ENCODE measurements around the gene LPP. TPM values are rescaled to one million over a fixed set of nuclear protein-coding genes. Genes with fewer than 3 reads are reported as not detected.

The LPP gene
- total and polyA plus RNA-seq, 4 donors: 7.2 to 50.3 (median 26.4) TPM

GRCh38 chr3:188822004-188822403 is 668.0 kb downstream of the LPP start:
- Histone ChIP-seq H3K27me3 (ENCODE audit: control insufficient read depth, insufficient read depth, low read length) (no peaks in the 10 kb centered on the region), H3K4me1 (ENCODE audit: control insufficient read depth, insufficient read depth, low read length) (no peaks in the 10 kb centered on the region), H3K4me3 (ENCODE audit: low read depth, low read length) (no peak overlapping the region), H3K36me3 (ENCODE audit: control insufficient read depth, insufficient read depth, low read length) (no peaks in the 10 kb centered on the region), H3K27ac (ENCODE audit: low read depth, low read length) (no peak overlapping the region), H3K9me3 (ENCODE audit: control insufficient read depth, insufficient read depth, low read length) (no peaks in the 10 kb centered on the region)
- DNase-seq (ENCODE audit: low read depth in 4 of 6, low spot score in 6 of 6): no peak
- 93% methylated on average over 3 of the region's 4 CpGs for WGBS (ENCODE audit: insufficient coverage)

GRCh38 chr3:188822411-188822810 is 668.5 kb downstream of the LPP start:
- no peaks in the 10 kb centered on the region for H3K36me3 ChIP-seq (ENCODE audit: control insufficient read depth, insufficient read depth, low read length)
- no peaks in the 10 kb centered on the region for H3K4me1 ChIP-seq (ENCODE audit: control insufficient read depth, insufficient read depth, low read length)
- DNase-seq (ENCODE audit: low read depth in 4 of 6, low spot score in 6 of 6): no peak
- H3K9me3 ChIP-seq (ENCODE audit: control insufficient read depth, insufficient read depth, low read length): no peaks in the 10 kb centered on the region
- no peaks in the 10 kb centered on the region for H3K27me3 ChIP-seq (ENCODE audit: control insufficient read depth, insufficient read depth, low read length)
- WGBS (ENCODE audit: insufficient coverage): 73% methylated on average over 2 of the region's 2 CpGs
- H3K27ac ChIP-seq (ENCODE audit: low read depth, low read length): no peak overlapping the region
- no peak overlapping the region for H3K4me3 ChIP-seq (ENCODE audit: low read depth, low read length)

GRCh38 chr3:188824566-188824965 is 670.6 kb downstream of the LPP start:
- no peaks in the 10 kb centered on the region for H3K27me3 ChIP-seq (ENCODE audit: control insufficient read depth, insufficient read depth, low read length)
- no peak overlapping the region for H3K4me3 ChIP-seq (ENCODE audit: low read depth, low read length)
- no peak overlapping the region for H3K27ac ChIP-seq (ENCODE audit: low read depth, low read length)
- peak in 1 of 6 donors; percentile 17 for DNase-seq (ENCODE audit: low read depth in 4 of 6, low spot score in 6 of 6)
- 73% methylated on average over 4 of the region's 8 CpGs for WGBS (ENCODE audit: insufficient coverage)
- H3K9me3 ChIP-seq (ENCODE audit: control insufficient read depth, insufficient read depth, low read length): no peaks in the 10 kb centered on the region
- no peaks in the 10 kb centered on the region for H3K4me1 ChIP-seq (ENCODE audit: control insufficient read depth, insufficient read depth, low read length)
- H3K36me3 ChIP-seq (ENCODE audit: control insufficient read depth, insufficient read depth, low read length): no peaks in the 10 kb centered on the region

- Histone ChIP-seq H3K4me3 (ENCODE audit: low read depth, low read length) (no peak overlapping the region), H3K4me1 (ENCODE audit: control insufficient read depth, insufficient read depth, low read length) (no peaks in the 10 kb centered on the region), H3K36me3 (ENCODE audit: control insufficient read depth, insufficient read depth, low read length) (no peaks in the 10 kb centered on the region), H3K9me3 (ENCODE audit: control insufficient read depth, insufficient read depth, low read length) (no peaks in the 10 kb centered on the region), H3K27ac (ENCODE audit: low read depth, low read length) (no peak overlapping the region), H3K27me3 (ENCODE audit: control insufficient read depth, insufficient read depth, low read length) (no peaks in the 10 kb centered on the region)
- DNase-seq (ENCODE audit: low read depth in 4 of 6, low spot score in 6 of 6): no peak
- 92% methylated on average over 2 of the region's 6 CpGs for WGBS (ENCODE audit: insufficient coverage)
Measured at GRCh38 chr3:188825901-188826300, 671.9 kb downstream of the LPP start.

GRCh38 chr3:188826574-188826973 is 672.6 kb downstream of the LPP start:
- Histone ChIP-seq H3K27ac (ENCODE audit: low read depth, low read length) (no peak overlapping the region), H3K4me1 (ENCODE audit: control insufficient read depth, insufficient read depth, low read length) (no peaks in the 10 kb centered on the region), H3K4me3 (ENCODE audit: low read depth, low read length) (no peak overlapping the region), H3K27me3 (ENCODE audit: control insufficient read depth, insufficient read depth, low read length) (no peaks in the 10 kb centered on the region), H3K36me3 (ENCODE audit: control insufficient read depth, insufficient read depth, low read length) (no peaks in the 10 kb centered on the region), H3K9me3 (ENCODE audit: control insufficient read depth, insufficient read depth, low read length) (no peaks in the 10 kb centered on the region)
- no peak for DNase-seq (ENCODE audit: low read depth in 4 of 6, low spot score in 6 of 6)
- WGBS (ENCODE audit: insufficient coverage): 83% methylated on average over 1 of the region's 1 CpG

GRCh38 chr3:188827103-188827502 is 673.1 kb downstream of the LPP start:
- H3K27ac ChIP-seq (ENCODE audit: low read depth, low read length): no peak overlapping the region
- H3K9me3 ChIP-seq (ENCODE audit: control insufficient read depth, insufficient read depth, low read length): no peaks in the 10 kb centered on the region
- WGBS (ENCODE audit: insufficient coverage): 71% methylated on average over 1 of the region's 1 CpG
- no peaks in the 10 kb centered on the region for H3K36me3 ChIP-seq (ENCODE audit: control insufficient read depth, insufficient read depth, low read length)
- H3K4me3 ChIP-seq (ENCODE audit: low read depth, low read length): no peak overlapping the region
- H3K4me1 ChIP-seq (ENCODE audit: control insufficient read depth, insufficient read depth, low read length): no peaks in the 10 kb centered on the region
- no peaks in the 10 kb centered on the region for H3K27me3 ChIP-seq (ENCODE audit: control insufficient read depth, insufficient read depth, low read length)
- DNase-seq (ENCODE audit: low read depth in 4 of 6, low spot score in 6 of 6): no peak

- no peak overlapping the region for H3K27ac ChIP-seq (ENCODE audit: low read depth, low read length)
- WGBS (ENCODE audit: insufficient coverage): 17% methylated on average over 3 of the region's 3 CpGs
- no peaks in the 10 kb centered on the region for H3K9me3 ChIP-seq (ENCODE audit: control insufficient read depth, insufficient read depth, low read length)
- no peaks in the 10 kb centered on the region for H3K4me1 ChIP-seq (ENCODE audit: control insufficient read depth, insufficient read depth, low read length)
- H3K36me3 ChIP-seq (ENCODE audit: control insufficient read depth, insufficient read depth, low read length): no peaks in the 10 kb centered on the region
- H3K4me3 ChIP-seq (ENCODE audit: low read depth, low read length): no peak overlapping the region
- no peak for DNase-seq (ENCODE audit: low read depth in 4 of 6, low spot score in 6 of 6)
- no peaks in the 10 kb centered on the region for H3K27me3 ChIP-seq (ENCODE audit: control insufficient read depth, insufficient read depth, low read length)
Measured at GRCh38 chr3:188827576-188827975, 673.6 kb downstream of the LPP start.

- no peaks in the 10 kb centered on the region for H3K4me1 ChIP-seq (ENCODE audit: control insufficient read depth, insufficient read depth, low read length)
- no peaks in the 10 kb centered on the region for H3K36me3 ChIP-seq (ENCODE audit: control insufficient read depth, insufficient read depth, low read length)
- H3K27ac ChIP-seq (ENCODE audit: low read depth, low read length): no peak overlapping the region
- H3K9me3 ChIP-seq (ENCODE audit: control insufficient read depth, insufficient read depth, low read length): no peaks in the 10 kb centered on the region
- no peaks in the 10 kb centered on the region for H3K27me3 ChIP-seq (ENCODE audit: control insufficient read depth, insufficient read depth, low read length)
- no peak overlapping the region for H3K4me3 ChIP-seq (ENCODE audit: low read depth, low read length)
- WGBS (ENCODE audit: insufficient coverage): 95% methylated on average over 6 of the region's 6 CpGs
- DNase-seq (ENCODE audit: low read depth in 4 of 6, low spot score in 6 of 6): no peak
Measured at GRCh38 chr3:188829130-188829529, 675.2 kb downstream of the LPP start.

GRCh38 chr3:188829576-188829975 is 675.6 kb downstream of the LPP start:
- no CpG with 5 or more reads among the region's 3 CpGs for WGBS (ENCODE audit: insufficient coverage)
- no peaks in the 10 kb centered on the region for H3K4me1 ChIP-seq (ENCODE audit: control insufficient read depth, insufficient read depth, low read length)
- no peaks in the 10 kb centered on the region for H3K36me3 ChIP-seq (ENCODE audit: control insufficient read depth, insufficient read depth, low read length)
- no peak for DNase-seq (ENCODE audit: low read depth in 4 of 6, low spot score in 6 of 6)
- H3K27me3 ChIP-seq (ENCODE audit: control insufficient read depth, insufficient read depth, low read length): no peaks in the 10 kb centered on the region
- H3K9me3 ChIP-seq (ENCODE audit: control insufficient read depth, insufficient read depth, low read length): no peaks in the 10 kb centered on the region
- H3K4me3 ChIP-seq (ENCODE audit: low read depth, low read length): no peak overlapping the region
- no peak overlapping the region for H3K27ac ChIP-seq (ENCODE audit: low read depth, low read length)

- 100% methylated on average over 1 of the region's 2 CpGs for WGBS (ENCODE audit: insufficient coverage)
Measured at GRCh38 chr3:188830893-188831292, 676.9 kb downstream of the LPP start.

More at GRCh38 chr3:188830893-188831292, 676.9 kb downstream of the LPP start:
- Histone ChIP-seq H3K9me3 (ENCODE audit: control insufficient read depth, insufficient read depth, low read length) (no peaks in the 10 kb centered on the region), H3K4me3 (ENCODE audit: low read depth, low read length) (no peak overlapping the region), H3K27me3 (ENCODE audit: control insufficient read depth, insufficient read depth, low read length) (no peaks in the 10 kb centered on the region), H3K36me3 (ENCODE audit: control insufficient read depth, insufficient read depth, low read length) (no peaks in the 10 kb centered on the region), H3K4me1 (ENCODE audit: control insufficient read depth, insufficient read depth, low read length) (no peaks in the 10 kb centered on the region), H3K27ac (ENCODE audit: low read depth, low read length) (no peak overlapping the region)
- DNase-seq (ENCODE audit: low read depth in 4 of 6, low spot score in 6 of 6): no peak
